HUES6 (cell line): Measurements from ENCODE around the gene GARS1.

ENCODE experiments used
- H3K27ac ChIP-seq: 2 replicates; pipeline ENCODE4 v1.7.0; 2013; ENCODE audit warnings: low read depth, mild to moderate bottlenecking, low read length, inconsistent platforms
- H3K27me3 ChIP-seq: 2 replicates; pipeline ENCODE4 v1.6.1; 2013; ENCODE audit warnings: low read length; ENCODE audit not compliant: control insufficient read depth, insufficient read depth
- H3K36me3 ChIP-seq: 2 replicates; pipeline ENCODE4 v1.6.1; 2013; ENCODE audit warnings: low read length; ENCODE audit not compliant: control insufficient read depth, insufficient read depth
- H3K4me1 ChIP-seq: 2 replicates; pipeline ENCODE4 v1.6.1; 2013; ENCODE audit warnings: low read length; ENCODE audit not compliant: control insufficient read depth, insufficient read depth
- H3K4me3 ChIP-seq: 2 replicates; pipeline ENCODE4 v1.5.1; 2013; ENCODE audit warnings: low read depth, low read length
- H3K9ac ChIP-seq: one replicate; pipeline ENCODE4 v1.6.1; 2013; ENCODE audit warnings: mild to moderate bottlenecking, low read length
- H3K9me3 ChIP-seq: 2 replicates; pipeline ENCODE4 v1.6.1; 2013; ENCODE audit warnings: low read depth, low read length; ENCODE audit not compliant: control insufficient read depth, insufficient read depth

GARS1 gene

GRCh38 chr7:30598121-30598876 is 3.6 kb downstream of the GARS1 start:
- Histone ChIP-seq H3K4me3 (no peak overlapping the region; the same call in 1 of the 2 replicates), H3K27ac (no peak overlapping the region; the same call in 1 of the 2 replicates), H3K4me1 (peaks cover 4% of the 10 kb centered on the region), H3K9ac (no peak overlapping the region), H3K9me3 (no peaks in the 10 kb centered on the region), H3K36me3 (peaks cover 59% of the 10 kb centered on the region), H3K27me3 (no peaks in the 10 kb centered on the region)

GRCh38 chr7:30604901-30605300 is 10.2 kb downstream of the GARS1 start:
- no peak overlapping the region for H3K27ac ChIP-seq

GRCh38 chr7:30605832-30606231 is 11.2 kb downstream of the GARS1 start:
- Histone ChIP-seq H3K36me3 (peaks cover 95% of the 10 kb centered on the region), H3K27me3 (no peaks in the 10 kb centered on the region), H3K27ac (no peak overlapping the region), H3K9ac (no peak overlapping the region), H3K4me1 (no peaks in the 10 kb centered on the region), H3K9me3 (no peaks in the 10 kb centered on the region), H3K4me3 (no peak overlapping the region)

More at GRCh38 chr7:30604901-30605300, 10.2 kb downstream of the GARS1 start:
- Histone ChIP-seq H3K9me3 (no peaks in the 10 kb centered on the region), H3K4me3 (no peak overlapping the region), H3K4me1 (no peaks in the 10 kb centered on the region), H3K9ac (no peak overlapping the region), H3K36me3 (peaks cover 95% of the 10 kb centered on the region), H3K27me3 (no peaks in the 10 kb centered on the region)

- Histone ChIP-seq H3K27ac (no peak overlapping the region), H3K9me3 (no peaks in the 10 kb centered on the region), H3K4me1 (no peaks in the 10 kb centered on the region), H3K9ac (no peak overlapping the region), H3K4me3 (no peak overlapping the region), H3K36me3 (peaks cover 97% of the 10 kb centered on the region), H3K27me3 (no peaks in the 10 kb centered on the region)
Observed at GRCh38 chr7:30612658-30613265, 18.1 kb downstream of the GARS1 start.

- Histone ChIP-seq H3K4me3 (no peak overlapping the region), H3K36me3 (peaks cover 97% of the 10 kb centered on the region)
Observed at GRCh38 chr7:30613366-30614325, 19.0 kb downstream of the GARS1 start.

GRCh38 chr7:30616318-30616717 is 21.6 kb downstream of the GARS1 start:
- Histone ChIP-seq H3K4me3 (no peak overlapping the region), H3K36me3 (peaks cover 97% of the 10 kb centered on the region), H3K9me3 (no peaks in the 10 kb centered on the region), H3K27ac (no peak overlapping the region), H3K9ac (no peak overlapping the region), H3K27me3 (no peaks in the 10 kb centered on the region), H3K4me1 (no peaks in the 10 kb centered on the region)

More at GRCh38 chr7:30613366-30614325, 19.0 kb downstream of the GARS1 start:
- H3K27ac ChIP-seq = no peak overlapping the region
- no peak overlapping the region for H3K9ac ChIP-seq
- H3K27me3 ChIP-seq = no peaks in the 10 kb centered on the region
- H3K9me3 ChIP-seq = no peaks in the 10 kb centered on the region
- no peaks in the 10 kb centered on the region for H3K4me1 ChIP-seq

GRCh38 chr7:30617359-30617758 is 22.7 kb downstream of the GARS1 start:
- Histone ChIP-seq H3K27ac (no peak overlapping the region), H3K4me3 (no peak overlapping the region), H3K27me3 (no peaks in the 10 kb centered on the region), H3K9ac (no peak overlapping the region), H3K9me3 (no peaks in the 10 kb centered on the region), H3K36me3 (peaks cover 97% of the 10 kb centered on the region), H3K4me1 (no peaks in the 10 kb centered on the region)

- Histone ChIP-seq H3K4me1 (no peaks in the 10 kb centered on the region), H3K27ac (no peak overlapping the region), H3K9ac (no peak overlapping the region), H3K36me3 (peaks cover 94% of the 10 kb centered on the region), H3K9me3 (no peaks in the 10 kb centered on the region), H3K27me3 (no peaks in the 10 kb centered on the region), H3K4me3 (no peak overlapping the region)
Observed at GRCh38 chr7:30618080-30618676, 23.5 kb downstream of the GARS1 start.

GRCh38 chr7:30618961-30619360 is 24.3 kb downstream of the GARS1 start:
- Histone ChIP-seq H3K27me3 (no peaks in the 10 kb centered on the region), H3K4me3 (no peak overlapping the region), H3K27ac (no peak overlapping the region), H3K4me1 (no peaks in the 10 kb centered on the region), H3K36me3 (peaks cover 94% of the 10 kb centered on the region), H3K9me3 (no peaks in the 10 kb centered on the region), H3K9ac (no peak overlapping the region)

GRCh38 chr7:30625283-30625682 is 30.6 kb downstream of the GARS1 start:
- peaks cover 96% of the 10 kb centered on the region for H3K36me3 ChIP-seq
- no peak overlapping the region for H3K27ac ChIP-seq
- H3K27me3 ChIP-seq = no peaks in the 10 kb centered on the region
- no peaks in the 10 kb centered on the region for H3K9me3 ChIP-seq
- H3K9ac ChIP-seq = no peak overlapping the region
- H3K4me1 ChIP-seq = no peaks in the 10 kb centered on the region
- H3K4me3 ChIP-seq = no peak overlapping the region
